Hepatocyte (in vitro differentiated cells): Measurements from ENCODE around the gene SUB1.

Experiments
- CTCF ChIP-seq: fragments of 200-600 bp; sonication (generic); IDR thresholded peaks from 2 replicates; pipeline ENCODE4 v1.5.1; 2016; ENCODE audit warnings: antibody characterized with exemption, mild to moderate bottlenecking; ENCODE audit not compliant: poor library complexity
- EZH2 ChIP-seq: fragments of 200-600 bp; sonication (generic); IDR thresholded peaks from 2 replicates; pipeline ENCODE4 v1.6.1; 2016; ENCODE audit warnings: antibody characterized with exemption, mild to moderate bottlenecking, borderline replicate concordance
- EZH2phosphoT487 ChIP-seq: fragments of 200-600 bp; sonication (generic); IDR thresholded peaks from one replicate; pipeline ENCODE4 v1.6.1; 2018; ENCODE audit warnings: antibody characterized with exemption, mild to moderate bottlenecking, low read depth, moderate library complexity; ENCODE audit not compliant: unreplicated experiment, severe bottlenecking

- no peak for TF ChIP-seq CTCF
- TF ChIP-seq EZH2, result no peak
- no peak for TF ChIP-seq EZH2phosphoT487
Observed at GRCh38 chr5:32600054-32600622, 14.8 kb downstream of the SUB1 start.
